Activated CD4-positive, CD25-positive, alpha-beta regulatory T cell (primary cell): Measurements from ENCODE around the gene MED27.
A peak's percentile ranks its signal among the peaks of the same experiment; 100 is the strongest.

Experiments used
- DNase-seq, 4 experiments: peaks; one replicate each; lab custom pipeline; 2025; lab: John Stamatoyannopoulos, UW

Gene MED27

GRCh38 chr9:132079391-132080091, at the start of gene MED27:
MED27 (minus strand) TSS chr9:132079867; CDS start chr9:132079844, 23 bp downstream.
- DNase-seq, result peak; percentile 82 to 85 (median 83)

- DNase-seq, result no peak
These were observed 48.3 kb upstream of the MED27 start for GRCh38 chr9:132127888-132128534.

- DNase-seq, result no peak
These were observed 47.1 kb upstream of the MED27 start for GRCh38 chr9:132126680-132127236.

- no peak for DNase-seq
These were observed 46.4 kb upstream of the MED27 start for GRCh38 chr9:132125944-132126679.

- no peak for DNase-seq
These were observed 45.7 kb upstream of the MED27 start for GRCh38 chr9:132125361-132125760.

- DNase-seq, result no peak
These were observed 45.1 kb upstream of the MED27 start for GRCh38 chr9:132124800-132125199.

GRCh38 chr9:132121021-132121420, 41.4 kb upstream of the MED27 start:
- no peak for DNase-seq

GRCh38 chr9:132117694-132118093, 38.0 kb upstream of the MED27 start:
- DNase-seq, result no peak

- DNase-seq, result no peak
These were observed 36.9 kb upstream of the MED27 start for GRCh38 chr9:132116583-132116982.

GRCh38 chr9:132114102-132114707, 34.5 kb upstream of the MED27 start:
- DNase-seq, result peak in 2 of 4 experiments; percentile 6 to 9

- no peak for DNase-seq
These were observed 29.6 kb upstream of the MED27 start for GRCh38 chr9:132109291-132109690.

- no peak for DNase-seq
These were observed 29.1 kb upstream of the MED27 start for GRCh38 chr9:132108728-132109127.

- no peak for DNase-seq
These were observed 20.2 kb upstream of the MED27 start for GRCh38 chr9:132099741-132100407.

- DNase-seq, result no peak
These were observed 19.5 kb upstream of the MED27 start for GRCh38 chr9:132099167-132099566.

GRCh38 chr9:132094314-132094791, 14.7 kb upstream of the MED27 start:
- no peak for DNase-seq

GRCh38 chr9:132090771-132091170, 11.1 kb upstream of the MED27 start:
- DNase-seq, result no peak

- DNase-seq, result no peak
These were observed 7.9 kb upstream of the MED27 start for GRCh38 chr9:132087438-132088030.

GRCh38 chr9:132082188-132082587, 2.5 kb upstream of the MED27 start:
- no peak for DNase-seq

- no peak for DNase-seq
These were observed 839 bp downstream of the MED27 start for GRCh38 chr9:132078699-132079356.

GRCh38 chr9:132077881-132078698, 1.6 kb downstream of the MED27 start:
- DNase-seq, result no peak
